ENCODE data around the gene ARMC7. TPM values are rescaled to one million over a fixed set of nuclear protein-coding genes. Genes with fewer than 3 reads are reported as not detected.

ARMC7 gene
- total RNA-seq, 1 experiment from 2014 or later = 26.0 TPM

- POLR2A ChIA-PET = interaction anchor here (1.1 kb wide), 1 partner anchor 18 kb away, joined by 7 read pairs; no protein-coding TSS in a partner anchor
- CTCF ChIA-PET = interaction anchor here (0.8 to 1.5 kb wide), 3 partner anchors 10 to 98 kb away, joined by 3 to 5 read pairs (median 5); no protein-coding TSS in a partner anchor
- no peak overlapping the region for H3K27ac Mint-ChIP-seq (ENCODE audit: unreplicated experiment)
These were observed 5.9 kb upstream of the ARMC7 start for GRCh38 chr17:75103601-75104554.

GRCh38 chr17:75105126-75106080 lies 4.4 kb upstream of the ARMC7 start:
- Histone ChIP-seq H3K4me3 (ENCODE audit: low read depth, low read length) (no peak overlapping the region), H3K4me1 (no peaks in the 10 kb centered on the region), H3K36me3 (ENCODE audit: control insufficient read depth, insufficient read depth, low read length) (no peaks in the 10 kb centered on the region; the same call in 1 of the 2 replicates), H3K27me3 (replicated peaks; ENCODE audit: control insufficient read depth, insufficient read depth, low read length) (no peaks in the 10 kb centered on the region), H3K9me3 (no peaks in the 10 kb centered on the region)
- peak; percentile 81 to 85 for TF ChIP-seq CTCF (IDR thresholded peaks at IDR 0.05; ENCODE audit: insufficient read depth in 1 of 2, low read depth in 1 of 2, low read length in 1 of 2, severe bottlenecking in 1 of 2, unreplicated experiment in 1 of 2)
- peak; percentile 74 to 77 for DNase-seq
- H3K27me3 Mint-ChIP-seq (ENCODE audit: insufficient read depth, unreplicated experiment) = no peaks in the 10 kb centered on the region
- ChIA-PET CTCF (interaction anchor here (0.6 to 2.4 kb wide), 13 partner anchors 9 to 144 kb away, joined by 3 to 16 read pairs (median 5); partner anchors contain the start of gene SLC16A5), POLR2A (interaction anchor here (1.6 kb wide), 1 partner anchor 17 kb away, joined by 13 read pairs; the partner anchor contains the start of gene SLC16A5)
- H3K4me3 Mint-ChIP-seq (ENCODE audit: unreplicated experiment) = no peak overlapping the region
- intact Hi-C loops (cut with micrococcal nuclease; ENCODE audit: unreplicated experiment) = loop anchor here (2.0 to 5.0 kb wide), 2 partner anchors 29 to 38 kb away; no protein-coding TSS in a partner anchor
- peaks cover 3% of the 10 kb centered on the region for H3K4me1 Mint-ChIP-seq (ENCODE audit: low read depth, unreplicated experiment)
- peaks cover 39% of the 10 kb centered on the region for H3K36me3 Mint-ChIP-seq (ENCODE audit: insufficient read depth, unreplicated experiment)
- H3K27ac Mint-ChIP-seq (ENCODE audit: unreplicated experiment) = peak overlapping the region; percentile 61
- BruUV-seq (replicated peaks) = no TSS peak
- H3K9me3 Mint-ChIP-seq (ENCODE audit: unreplicated experiment) = no peaks in the 10 kb centered on the region

More at GRCh38 chr17:75103601-75104554, 5.9 kb upstream of the ARMC7 start:
- no peaks in the 10 kb centered on the region for H3K4me1 ChIP-seq
- H3K27me3 ChIP-seq (replicated peaks; ENCODE audit: control insufficient read depth, insufficient read depth, low read length) = no peaks in the 10 kb centered on the region
- no peak overlapping the region for H3K4me3 ChIP-seq (ENCODE audit: low read depth, low read length)
- intact Hi-C loops (cut with micrococcal nuclease; ENCODE audit: unreplicated experiment) = loop anchor here (2.0 kb wide), 1 partner anchor 27 kb away; no protein-coding TSS in a partner anchor
- no TSS peak for BruUV-seq (replicated peaks)
- no peak for TF ChIP-seq CTCF (IDR thresholded peaks at IDR 0.05; ENCODE audit: insufficient read depth in 1 of 2, low read depth in 1 of 2, low read length in 1 of 2, severe bottlenecking in 1 of 2, unreplicated experiment in 1 of 2)
- H3K36me3 ChIP-seq (ENCODE audit: control insufficient read depth, insufficient read depth, low read length) = no peaks in the 10 kb centered on the region; the same call in 1 of the 2 replicates
- no peak for DNase-seq
- Mint-ChIP-seq H3K36me3 (ENCODE audit: insufficient read depth, unreplicated experiment) (peaks cover 44% of the 10 kb centered on the region), H3K4me3 (ENCODE audit: unreplicated experiment) (no peak overlapping the region), H3K4me1 (ENCODE audit: low read depth, unreplicated experiment) (peaks cover 3% of the 10 kb centered on the region), H3K27me3 (ENCODE audit: insufficient read depth, unreplicated experiment) (no peaks in the 10 kb centered on the region), H3K9me3 (ENCODE audit: unreplicated experiment) (no peaks in the 10 kb centered on the region)
- no peaks in the 10 kb centered on the region for H3K9me3 ChIP-seq
